H9 (cell line): Measurements from ENCODE around the gene EPHA4. TPM values are rescaled to one million over a fixed set of nuclear protein-coding genes. Genes with fewer than 3 reads are reported as not detected.

Experiments used
- DNase-seq: peaks from one replicate; pipeline ENCODE4 v3.0.0-alpha.2; 2017
- H2AFZ ChIP-seq: one replicate; pipeline ENCODE4 v1.6.1; 2013; ENCODE audit warnings: mild to moderate bottlenecking, low read length, control low read depth, moderate library complexity
- H2AK5ac ChIP-seq: 2 replicates; pipeline ENCODE4 v1.6.1; 2013; ENCODE audit warnings: low read length, control low read depth, mixed read lengths; ENCODE audit not compliant: insufficient read length
- H2BK120ac ChIP-seq: one replicate; pipeline ENCODE4 v1.6.1; 2013; ENCODE audit warnings: low read depth, mild to moderate bottlenecking, low read length, control low read depth, inconsistent platforms; ENCODE audit not compliant: poor library complexity, severe bottlenecking
- H2BK12ac ChIP-seq: 2 replicates; pipeline ENCODE4 v1.6.1; 2013; ENCODE audit warnings: low read length, control low read depth, mixed read lengths, low read depth; ENCODE audit not compliant: insufficient read length
- H2BK15ac ChIP-seq: 2 replicates; pipeline ENCODE4 v1.6.1; 2013; ENCODE audit warnings: low read depth, low read length, control low read depth
- H2BK20ac ChIP-seq: one replicate; pipeline ENCODE4 v1.6.1; 2013; ENCODE audit warnings: low read depth, mild to moderate bottlenecking, low read length, control low read depth, inconsistent platforms; ENCODE audit not compliant: poor library complexity, severe bottlenecking
- H2BK5ac ChIP-seq: 2 replicates; pipeline ENCODE4 v1.6.1; 2013; ENCODE audit warnings: low read length, control low read depth, mixed read lengths; ENCODE audit not compliant: insufficient read length
- H3K14ac ChIP-seq: 2 replicates; pipeline ENCODE4 v1.6.1; 2013; ENCODE audit warnings: low read length, control low read depth; ENCODE audit not compliant: insufficient read depth
- H3K18ac ChIP-seq: 2 replicates; pipeline ENCODE4 v1.6.1; 2013; ENCODE audit warnings: low read depth, mild to moderate bottlenecking, mixed read lengths, low read length, control low read depth; ENCODE audit not compliant: insufficient read length
- H3K23ac ChIP-seq: 2 replicates; pipeline ENCODE4 v1.6.1; 2013; ENCODE audit warnings: low read length, control low read depth, mixed read lengths, low read depth; ENCODE audit not compliant: insufficient read length
- H3K23me2 ChIP-seq: 2 replicates; pipeline ENCODE4 v1.6.1; 2013; ENCODE audit warnings: low read depth, mild to moderate bottlenecking, mixed read lengths, low read length, control low read depth; ENCODE audit not compliant: insufficient read length, poor library complexity, severe bottlenecking
- H3K27ac ChIP-seq: 2 replicates; pipeline ENCODE4 v1.5.1; 2013; ENCODE audit warnings: low read length, control low read depth, mixed read lengths, low read depth; ENCODE audit not compliant: insufficient read length
- H3K27me3 ChIP-seq: 2 replicates; pipeline ENCODE4 v1.6.1; 2013; ENCODE audit warnings: low read length, control low read depth, inconsistent platforms; ENCODE audit not compliant: insufficient read depth
- H3K4ac ChIP-seq: 2 replicates; pipeline ENCODE4 v1.6.1; 2013; ENCODE audit warnings: low read depth, mild to moderate bottlenecking, control low read depth, inconsistent platforms, low read length, moderate library complexity
- H3K4me1 ChIP-seq: 2 replicates; pipeline ENCODE4 v1.6.1; 2013; ENCODE audit warnings: low read length, control low read depth, inconsistent platforms; ENCODE audit not compliant: insufficient read depth
- H3K4me2 ChIP-seq: 2 replicates; pipeline ENCODE4 v1.6.1; 2013; ENCODE audit warnings: low read length, control low read depth, mixed read lengths; ENCODE audit not compliant: insufficient read length, insufficient read depth
- H3K56ac ChIP-seq: 2 replicates; pipeline ENCODE4 v1.6.1; 2013; ENCODE audit warnings: low read depth, mild to moderate bottlenecking, mixed read lengths, low read length, control low read depth; ENCODE audit not compliant: insufficient read length
- H3K79me1 ChIP-seq: 2 replicates; pipeline ENCODE4 v1.6.1; 2013; ENCODE audit warnings: low read depth, mild to moderate bottlenecking, moderate library complexity, low read length, control low read depth, inconsistent platforms; ENCODE audit not compliant: insufficient read depth, poor library complexity, severe bottlenecking
- H3K79me2 ChIP-seq: 2 replicates; pipeline ENCODE4 v1.6.1; 2013; ENCODE audit warnings: low read length, control low read depth, inconsistent platforms; ENCODE audit not compliant: insufficient read depth
- H3K9ac ChIP-seq: 2 replicates; pipeline ENCODE4 v1.6.1; 2013; ENCODE audit warnings: low read length, control low read depth, mixed read lengths; ENCODE audit not compliant: insufficient read length; ENCODE audit errors: extremely low read depth
- H3K9me3 ChIP-seq: one replicate; pipeline ENCODE4 v1.6.1; 2013; ENCODE audit warnings: low read depth, low read length, inconsistent platforms; ENCODE audit not compliant: control insufficient read depth
- H3T11ph ChIP-seq: one replicate; pipeline ENCODE4 v1.6.1; 2013; ENCODE audit warnings: mild to moderate bottlenecking, low read length, control low read depth, inconsistent platforms
- H4K20me1 ChIP-seq: one replicate; pipeline ENCODE4 v1.6.1; 2013; ENCODE audit not compliant: control insufficient read depth, insufficient read length, insufficient read depth
- H4K5ac ChIP-seq: 2 replicates; pipeline ENCODE4 v1.6.1; 2013; ENCODE audit warnings: low read depth, mild to moderate bottlenecking, mixed read lengths, low read length, control low read depth; ENCODE audit not compliant: insufficient read length
- H4K8ac ChIP-seq: replicated peaks from 2 replicates; pipeline ENCODE4 v1.6.1; 2013; ENCODE audit warnings: low read length, control low read depth, mixed read lengths, low read depth; ENCODE audit not compliant: insufficient read length
- H4K91ac ChIP-seq: 2 replicates; pipeline ENCODE4 v1.6.1; 2013; ENCODE audit warnings: low read depth, mild to moderate bottlenecking, moderate library complexity, mixed read lengths, low read length, control low read depth; ENCODE audit not compliant: insufficient read length
- H3K27ac Mint-ChIP-seq, 3 experiments: 2 replicates in 2 of 3; 3 replicates in 1 of 3; pipeline ENCODE4 v1.8.0; 2020 to 2021; ENCODE audit warnings: mixed read lengths in 3 of 3, mild to moderate bottlenecking in 1 of 3, moderate library complexity in 1 of 3
- H3K27me3 Mint-ChIP-seq: 2 replicates; pipeline ENCODE4 v1.8.0; 2021; ENCODE audit warnings: low read depth, mild to moderate bottlenecking, moderate library complexity, mixed read lengths
- H3K36me3 Mint-ChIP-seq, 3 experiments: 2 replicates in 2 of 3; 3 replicates in 1 of 3; pipeline ENCODE4 v1.8.0; 2020 to 2021; ENCODE audit warnings: low read depth in 3 of 3, mixed read lengths in 3 of 3; ENCODE audit not compliant: insufficient read depth in 1 of 3
- H3K4me1 Mint-ChIP-seq, 2 experiments: 2 replicates each; pipeline ENCODE4 v1.8.0; 2020; ENCODE audit warnings: mixed read lengths in 2 of 2
- H3K4me3 Mint-ChIP-seq, 2 experiments: 2 replicates in 1 of 2; 3 replicates in 1 of 2; pipeline ENCODE4 v1.8.0; 2020 to 2021; ENCODE audit warnings: mild to moderate bottlenecking in 2 of 2, mixed read lengths in 2 of 2, moderate library complexity in 1 of 2
- H3K9me3 Mint-ChIP-seq, 2 experiments: 2 replicates in 1 of 2; 3 replicates in 1 of 2; pipeline ENCODE4 v1.8.0; 2020; ENCODE audit warnings: mild to moderate bottlenecking in 2 of 2, mixed read lengths in 2 of 2, moderate library complexity in 1 of 2
- CTCF ChIP-seq: fragments of 200-600 bp; sonication (generic); conservative IDR thresholded peaks from 3 replicates; pipeline ENCODE4 v1.8.0; 2021; ENCODE audit warnings: antibody characterized with exemption, mild to moderate bottlenecking
- WGBS: extraction: QIAGEN DNeasy Blood & Tissue Kit; methylation state at CpG from one replicate; pipeline ENCODE4 v1.1.7; 2013; ENCODE audit warnings: missing lambda C conversion rate, low lambda C conversion rate, mixed read lengths; ENCODE audit not compliant: insufficient read length; ENCODE audit errors: extremely low coverage; 5-methylcytosine and 5-hydroxymethylcytosine counted together
- total RNA-seq: library from RNA; stranded (reverse); gene quantifications from 2 replicates; pipeline ENCODE4 v1.2.1, GENCODE V29; 2021

The EPHA4 gene
- total RNA-seq, 1 experiment from 2014 or later: 25.1 TPM

GRCh38 chr2:221555494-221555846 is 16.6 kb downstream of the EPHA4 start:
- Mint-ChIP-seq H3K4me1 (peaks cover 48 to 56% of the 10 kb centered on the region in 2 experiments), H3K27me3 (peaks cover 14% of the 10 kb centered on the region), H3K36me3 (no peaks in the 10 kb centered on the region; a peak in 1 of 7 replicates), H3K4me3 (peak overlapping the region in 1 of 2 experiments; percentile 54; a peak in 2 of 5 replicates), H3K27ac (peak overlapping the region in 2 of 3 experiments; percentile 49 to 88; a peak in 4 of 7 replicates), H3K9me3 (no peaks in the 10 kb centered on the region)
- H2BK15ac ChIP-seq: no peak overlapping the region
- no peak overlapping the region for H2AK5ac ChIP-seq
- H2AFZ ChIP-seq: no peak overlapping the region
- no peaks in the 10 kb centered on the region for H3K9me3 ChIP-seq
- H2BK120ac ChIP-seq: no peak overlapping the region
- peaks cover 7% of the 10 kb centered on the region; the same call in 1 of the 2 replicates for H3K4me1 ChIP-seq
- H3K18ac ChIP-seq: no peak overlapping the region
- H2BK12ac ChIP-seq: no peak overlapping the region
- no peak overlapping the region for H4K5ac ChIP-seq
- no peak overlapping the region for H3K14ac ChIP-seq
- H3K27ac ChIP-seq: no peak overlapping the region
- no peak overlapping the region for H3K9ac ChIP-seq
- H3K4me2 ChIP-seq: peak overlapping the region; percentile 17
- no peak overlapping the region for H2BK20ac ChIP-seq
- H3K23ac ChIP-seq: no peak overlapping the region
- DNase-seq: no peak
- no peak overlapping the region for H3K4ac ChIP-seq
- no peaks in the 10 kb centered on the region for H4K20me1 ChIP-seq
- no peaks in the 10 kb centered on the region for H3K27me3 ChIP-seq
- H4K91ac ChIP-seq: no peak overlapping the region
- no CpG with 5 or more reads among the region's 2 CpGs for WGBS
- no peaks in the 10 kb centered on the region for H3K23me2 ChIP-seq
- no peak for TF ChIP-seq CTCF
- no peak overlapping the region for H2BK5ac ChIP-seq
- H3K79me1 ChIP-seq: no peaks in the 10 kb centered on the region
- H3T11ph ChIP-seq: no peak overlapping the region
- H4K8ac ChIP-seq: no peak overlapping the region
- no peaks in the 10 kb centered on the region for H3K79me2 ChIP-seq
- H3K56ac ChIP-seq: no peak overlapping the region
